IMR-90 (cell line): ENCODE measurements around the gene FAM181B. TPM values are rescaled to one million over a fixed set of nuclear protein-coding genes. Genes with fewer than 3 reads are reported as not detected.

ENCODE experiments used
- ATAC-seq: fragments of 200-7000 bp; cut with Tn5 transposase; 2 replicates; pipeline ENCODE4 v1.9.1; 2020; ENCODE audit warnings: low read depth, mild to moderate bottlenecking, moderate library complexity
- BruUV-seq: library from RNA; stranded (reverse); fragments of 400-500 nt; replicated peaks from 2 replicates; lab custom pipeline; 2021; lab: Mats Ljungman, UMichigan
- CTCF ChIA-PET: fragments of 300-600 bp; formaldehyde crosslinking; extraction: SDS; loops from one replicate; lab custom pipeline; 2021; ENCODE audit warnings: antibody characterized with exemption; lab: Yijun Ruan, JAX
- POLR2A ChIA-PET: fragments of 300-600 bp; sonication (Branson Sonifier 250); formaldehyde crosslinking; loops from one replicate; lab custom pipeline; 2022; ENCODE audit warnings: antibody characterized with exemption; ENCODE audit not compliant: unreplicated experiment; lab: Charles Lee
- DNase-seq: peaks from one replicate; pipeline ENCODE4 v3.0.0; 2013
- H2AFZ ChIP-seq: replicated peaks from 2 replicates; pipeline ENCODE3; 2013; ENCODE audit warnings: low read length, mild to moderate bottlenecking; ENCODE audit not compliant: poor library complexity
- H2AK5ac ChIP-seq: 2 replicates; pipeline ENCODE4 v1.6.1; 2013; ENCODE audit warnings: low read depth, low read length, inconsistent platforms
- H2AK9ac ChIP-seq: replicated peaks from 2 replicates; pipeline ENCODE3; 2013; ENCODE audit warnings: mild to moderate bottlenecking, low read depth, low read length, moderate library complexity; ENCODE audit not compliant: poor library complexity
- H2BK120ac ChIP-seq: 2 replicates; pipeline ENCODE4 v1.6.1; 2013; ENCODE audit warnings: low read depth, low read length, inconsistent platforms
- H2BK15ac ChIP-seq: 3 replicates; pipeline ENCODE4 v1.6.1; 2013; ENCODE audit warnings: low read depth, low read length, inconsistent platforms
- H2BK20ac ChIP-seq: 2 replicates; pipeline ENCODE4 v1.6.1; 2013; ENCODE audit warnings: low read depth, mild to moderate bottlenecking, inconsistent platforms, low read length, moderate library complexity
- H2BK5ac ChIP-seq: 2 replicates; pipeline ENCODE4 v1.6.1; 2013; ENCODE audit warnings: mild to moderate bottlenecking, low read depth, low read length, inconsistent platforms; ENCODE audit not compliant: poor library complexity, severe bottlenecking
- H3K14ac ChIP-seq: replicated peaks from 2 replicates; pipeline ENCODE4 v1.6.1; 2013; ENCODE audit warnings: low read depth, low read length, inconsistent platforms
- H3K18ac ChIP-seq: 2 replicates; pipeline ENCODE4 v1.6.1; 2013; ENCODE audit warnings: low read depth, low read length, control low read depth
- H3K23ac ChIP-seq: 2 replicates; pipeline ENCODE4 v1.6.1; 2013; ENCODE audit warnings: low read depth, low read length, inconsistent platforms
- H3K27ac ChIP-seq: 2 replicates; pipeline ENCODE4 v1.5.1; 2013; ENCODE audit warnings: mild to moderate bottlenecking, control low read depth, low read length; ENCODE audit not compliant: insufficient read depth
- H3K27me3 ChIP-seq: 2 replicates; pipeline ENCODE4 v1.6.1; 2013; ENCODE audit warnings: low read length; ENCODE audit not compliant: control insufficient read depth, insufficient read depth
- H3K36me3 ChIP-seq: 2 replicates; pipeline ENCODE4 v1.6.1; 2013; ENCODE audit warnings: low read length, mixed read lengths; ENCODE audit not compliant: control insufficient read depth, insufficient read depth
- H3K4ac ChIP-seq: 2 replicates; pipeline ENCODE4 v1.6.1; 2013; ENCODE audit warnings: low read depth, low read length, inconsistent platforms
- H3K4me1 ChIP-seq: 2 replicates; pipeline ENCODE4 v1.6.1; 2013; ENCODE audit warnings: low read length, mixed read lengths; ENCODE audit not compliant: control insufficient read depth, insufficient read depth
- H3K4me2 ChIP-seq: 2 replicates; pipeline ENCODE4 v1.6.1; 2013; ENCODE audit warnings: low read depth, mild to moderate bottlenecking, control low read depth, low read length, moderate library complexity
- H3K4me3 ChIP-seq: 2 replicates; pipeline ENCODE4 v1.5.1; 2013; ENCODE audit warnings: low read depth, mild to moderate bottlenecking, control low read depth, low read length, moderate library complexity; ENCODE audit not compliant: insufficient read depth
- H3K56ac ChIP-seq: 2 replicates; pipeline ENCODE4 v1.6.1; 2013; ENCODE audit warnings: low read length, inconsistent platforms; ENCODE audit not compliant: insufficient read depth; ENCODE audit errors: extremely low read depth
- H3K79me1 ChIP-seq, 2 experiments: 2 replicates each; pipeline ENCODE4 v1.6.1; 2013; ENCODE audit warnings: low read length in 2 of 2, inconsistent platforms in 1 of 2, low read depth in 1 of 2
- H3K9ac ChIP-seq: 2 replicates; pipeline ENCODE4 v1.6.1; 2013; ENCODE audit warnings: low read depth, low read length, control low read depth
- H3K9me1 ChIP-seq: 2 replicates; pipeline ENCODE4 v1.6.1; 2013; ENCODE audit warnings: low read length, inconsistent platforms; ENCODE audit not compliant: insufficient read depth
- H3K9me3 ChIP-seq: 2 replicates; pipeline ENCODE4 v1.6.1; 2013; ENCODE audit warnings: low read length; ENCODE audit not compliant: control insufficient read depth, insufficient read depth
- H4K20me1 ChIP-seq: 2 replicates; pipeline ENCODE4 v1.6.1; 2013; ENCODE audit warnings: low read length, inconsistent platforms; ENCODE audit not compliant: insufficient read depth
- H4K5ac ChIP-seq: 2 replicates; pipeline ENCODE4 v1.6.1; 2013; ENCODE audit warnings: mild to moderate bottlenecking, low read depth, low read length, control low read depth
- H4K8ac ChIP-seq, 2 experiments: 2 replicates each; pipeline ENCODE4 v1.6.1; 2013; ENCODE audit warnings: low read depth in 2 of 2, low read length in 2 of 2, control low read depth in 1 of 2, inconsistent platforms in 1 of 2
- H4K91ac ChIP-seq: 2 replicates; pipeline ENCODE4 v1.6.1; 2013; ENCODE audit warnings: low read depth, low read length, inconsistent platforms; ENCODE audit not compliant: insufficient read depth
- BHLHE40 ChIP-seq: fragments of 150-350 bp; IDR thresholded peaks from 2 replicates; pipeline ENCODE4 v1.6.1; 2016; ENCODE audit warnings: mild to moderate bottlenecking, low read depth, low read length
- CEBPB ChIP-seq: IDR thresholded peaks from 2 replicates; pipeline ENCODE4 v1.6.1; 2012; ENCODE audit warnings: low read depth, low read length, improper control_type of control experiment
- CTCF ChIP-seq: conservative IDR thresholded peaks from 2 replicates; pipeline ENCODE4 v1.5.1; 2012; ENCODE audit warnings: mild to moderate bottlenecking, low read depth, low read length, improper control_type of control experiment
- ELK1 ChIP-seq: fragments of 150-350 bp; IDR thresholded peaks from 2 replicates; pipeline ENCODE4 v1.6.1; 2016; ENCODE audit warnings: low read depth, mild to moderate bottlenecking, low read length, moderate library complexity, borderline replicate concordance
- FOS ChIP-seq: fragments of 150-350 bp; IDR thresholded peaks from 2 replicates; pipeline ENCODE4 v1.6.1; 2016; ENCODE audit warnings: low read depth, low read length
- MAFK ChIP-seq: IDR thresholded peaks from 2 replicates; pipeline ENCODE4 v1.6.1; 2012; ENCODE audit warnings: low read depth, low read length, improper control_type of control experiment
- MAZ ChIP-seq: IDR thresholded peaks from 2 replicates; pipeline ENCODE4 v1.6.1; 2012; ENCODE audit warnings: low read depth, mild to moderate bottlenecking, low read length, improper control_type of control experiment, moderate library complexity, borderline replicate concordance
- MXI1 ChIP-seq: IDR thresholded peaks from 2 replicates; pipeline ENCODE4 v1.6.1; 2012; ENCODE audit warnings: low read depth, mild to moderate bottlenecking, low read length, moderate library complexity, borderline replicate concordance
- NFE2L2 ChIP-seq: fragments of 150-350 bp; IDR thresholded peaks from 2 replicates; pipeline ENCODE4 v1.6.1; 2016; ENCODE audit warnings: low read depth, mild to moderate bottlenecking, low read length
- POLR2A ChIP-seq: IDR thresholded peaks from 2 replicates; pipeline ENCODE4 v1.6.1; 2012; ENCODE audit warnings: mild to moderate bottlenecking, low read depth, low read length
- RCOR1 ChIP-seq: IDR thresholded peaks from 2 replicates; pipeline ENCODE4 v1.6.1; 2012; ENCODE audit warnings: mild to moderate bottlenecking, low read length, improper control_type of control experiment; ENCODE audit not compliant: insufficient replicate concordance
- USF2 ChIP-seq: fragments of 150-350 bp; IDR thresholded peaks from 2 replicates; pipeline ENCODE4 v1.6.1; 2017; ENCODE audit warnings: mild to moderate bottlenecking, antibody characterized with exemption, low read length, low read depth
- WGBS, 2 experiments: methylation state at CpG; one replicate each; pipeline versions ENCODE4 v1.1.5 to v1.1.7; 2013; ENCODE audit warnings: missing lambda C conversion rate in 2 of 2; ENCODE audit not compliant: insufficient read length in 1 of 2; ENCODE audit errors: extremely low coverage in 2 of 2; 5-methylcytosine and 5-hydroxymethylcytosine counted together
- dilution Hi-C: fragments of 300-500 bp; cut with HindIII; formaldehyde crosslinking; loops from one replicate; pipeline ENCODE4 v1.14.3; 2018; ENCODE audit warnings: low sequenced_read_pairs; ENCODE audit not compliant: unreplicated experiment
- in situ Hi-C: fragments of 300-500 bp; cut with MboI; formaldehyde crosslinking; loops from 3 replicates; pipeline ENCODE4 v1.14.3; 2019; ENCODE audit warnings: low sequenced_read_pairs, inconsistent platforms, mixed read lengths
- intact Hi-C: fragments of 100-400 bp; cut with micrococcal nuclease; formaldehyde crosslinking; loops from 2 replicates; pipeline ENCODE4 v1.10.0; 2022
- polyA plus RNA-seq, 3 experiments: library from polyadenylated mRNA; depleted of rRNA; stranded (reverse); fragments of >200 nt; gene quantifications; 2 replicates each; pipeline ENCODE4 v1.2.3, GENCODE V29; 2012; ENCODE audit warnings: low replicate concordance in 1 of 3
- total RNA-seq: library from RNA; depleted of rRNA; stranded (reverse); fragments of >200 nt; gene quantifications from 2 replicates; pipeline ENCODE4 v1.2.3, GENCODE V29; 2012

FAM181B gene
- total and polyA plus RNA-seq, 2 of the 4 experiments (the other 2 are of a cell fraction) = not detected

- Histone ChIP-seq H3K14ac (no peak overlapping the region), H4K20me1 (no peaks in the 10 kb centered on the region), H3K9me3 (no peaks in the 10 kb centered on the region), H2BK20ac (no peak overlapping the region), H4K5ac (no peak overlapping the region), H3K9me1 (no peaks in the 10 kb centered on the region), H3K4ac (no peak overlapping the region), H2AFZ (no peak overlapping the region), H3K9ac (no peak overlapping the region), H4K8ac (no peak overlapping the region), H2BK5ac (no peak overlapping the region), H3K27me3 (peaks cover 5% of the 10 kb centered on the region; the same call in 1 of the 2 replicates), H2AK5ac (no peak overlapping the region), H3K4me1 (no peaks in the 10 kb centered on the region), H3K18ac (no peak overlapping the region), H3K56ac (no peak overlapping the region), H2BK15ac (no peak overlapping the region), H3K4me2 (no peak overlapping the region), H3K27ac (no peak overlapping the region), H3K79me1 (no peaks in the 10 kb centered on the region), H3K36me3 (no peaks in the 10 kb centered on the region), H2BK120ac (no peak overlapping the region), H2AK9ac (no peak overlapping the region), H3K23ac (no peak overlapping the region), H4K91ac (no peak overlapping the region), H3K4me3 (no peak overlapping the region)
- ChIA-PET CTCF (interaction anchor here (1.6 kb wide), 1 partner anchor 18 kb away, joined by 3 read pairs; no protein-coding TSS in a partner anchor), POLR2A (no interaction called here)
- TF ChIP-seq RCOR1 (no peak), CTCF (no peak), POLR2A (no peak), CEBPB (no peak), FOS (no peak), MXI1 (no peak), NFE2L2 (no peak), ELK1 (no peak), BHLHE40 (no peak), MAFK (no peak), USF2 (no peak), MAZ (no peak)
- in situ Hi-C loops = no loop called here
- dilution Hi-C loops = no loop called here
- ATAC-seq (no peak), DNase-seq (no peak)
- no CpG with 5 or more reads among the region's 3 CpGs for WGBS, 2 experiments
- intact Hi-C loops = no loop called here
- BruUV-seq = no TSS peak
Measured at GRCh38 chr11:82757660-82758357, 24.1 kb upstream of the FAM181B start.
